Neural cell (in vitro differentiated cells): ENCODE results near the gene HOATZ. TPM values are rescaled to one million over a fixed set of nuclear protein-coding genes. Genes with fewer than 3 reads are reported as not detected.
A peak's percentile ranks its signal among the peaks of the same experiment; 100 is the strongest.

Source experiments
- H2AFZ ChIP-seq: fragments of 200-600, 300-800 bp; sonication (generic), shearing (Covaris generic); 2 replicates; pipeline ENCODE4 v1.6.0; 2014; ENCODE audit warnings: low read depth, mild to moderate bottlenecking, antibody characterized with exemption, low read length, moderate library complexity
- H3F3A ChIP-seq: fragments of 200-600 bp; shearing (Covaris generic); 2 replicates; pipeline ENCODE4 v1.6.1; 2016; ENCODE audit warnings: mild to moderate bottlenecking, moderate library complexity, mixed read lengths, antibody characterized with exemption, low read length; ENCODE audit not compliant: insufficient read depth, poor library complexity, severe bottlenecking
- H3K27ac ChIP-seq: fragments of 200-600, 300-800 bp; sonication (generic), shearing (Covaris generic); 2 replicates; pipeline ENCODE4 v1.5.1; 2014; ENCODE audit warnings: mild to moderate bottlenecking, low read length, moderate library complexity
- H3K27me3 ChIP-seq: fragments of 300-800, 200-600 bp; sonication (generic), shearing (Covaris generic); 2 replicates; pipeline ENCODE4 v1.6.0; 2014; ENCODE audit warnings: mild to moderate bottlenecking, low read depth, low read length, moderate library complexity; ENCODE audit not compliant: insufficient read depth
- H3K36me3 ChIP-seq: fragments of 300-800, 200-600 bp; sonication (generic), shearing (Covaris generic); 2 replicates; pipeline ENCODE4 v1.5.1; 2014; ENCODE audit warnings: mild to moderate bottlenecking, antibody characterized with exemption, low read length, moderate library complexity; ENCODE audit not compliant: insufficient read depth
- H3K4me2 ChIP-seq: fragments of 300-800, 200-600 bp; sonication (generic), shearing (Covaris generic); 2 replicates; pipeline ENCODE4 v1.6.0; 2014; ENCODE audit warnings: mild to moderate bottlenecking, low read length
- H3K4me3 ChIP-seq: fragments of 300-800, 200-600 bp; sonication (generic), shearing (Covaris generic); 2 replicates; pipeline ENCODE4 v1.5.1; 2014; ENCODE audit warnings: mild to moderate bottlenecking, low read length, moderate library complexity
- H3K79me2 ChIP-seq: fragments of 200-600 bp; shearing (Covaris generic); replicated peaks from 2 replicates; pipeline ENCODE4 v1.6.0; 2014; ENCODE audit warnings: mild to moderate bottlenecking, low read length, moderate library complexity; ENCODE audit not compliant: insufficient read depth
- H3K9ac ChIP-seq: fragments of 300-800, 200-600 bp; sonication (generic), shearing (Covaris generic); 2 replicates; pipeline ENCODE4 v1.6.1; 2016; ENCODE audit warnings: mild to moderate bottlenecking, low read length, mixed read lengths
- H3K9me2 ChIP-seq: fragments of 200-600 bp; shearing (Covaris generic); 2 replicates; pipeline ENCODE4 v1.6.1; 2016; ENCODE audit warnings: mild to moderate bottlenecking, low read length, mixed read lengths; ENCODE audit not compliant: insufficient read depth
- H3K9me3 ChIP-seq: fragments of 200-600, 300-800 bp; sonication (generic), shearing (Covaris generic); 2 replicates; pipeline ENCODE4 v1.6.1; 2016; ENCODE audit warnings: mild to moderate bottlenecking, mixed run types, low read length, moderate library complexity, mixed read lengths
- H4K20me1 ChIP-seq: fragments of 200-600 bp; shearing (Covaris generic); 2 replicates; pipeline ENCODE4 v1.6.1; 2016; ENCODE audit warnings: mild to moderate bottlenecking, mixed run types; ENCODE audit not compliant: insufficient read depth
- CTCF ChIP-seq: fragments of 450-650 bp; IDR thresholded peaks from 2 replicates; pipeline ENCODE4 v1.5.1; 2014; ENCODE audit warnings: antibody characterized with exemption, mild to moderate bottlenecking, moderate library complexity; ENCODE audit not compliant: poor library complexity, severe bottlenecking
- EP300 ChIP-seq: fragments of 450-650 bp; conservative IDR thresholded peaks from 2 replicates; pipeline ENCODE4 v1.6.1; 2014; ENCODE audit warnings: antibody characterized with exemption, mild to moderate bottlenecking, moderate library complexity; ENCODE audit not compliant: poor library complexity, severe bottlenecking
- EZH2 ChIP-seq: fragments of 200-600, 300-800 bp; shearing (Covaris generic), sonication (generic); IDR thresholded peaks from 2 replicates; pipeline ENCODE4 v1.6.1; 2014; ENCODE audit warnings: antibody characterized with exemption, low read length, borderline replicate concordance, mild to moderate bottlenecking; ENCODE audit not compliant: insufficient read depth, poor library complexity, severe bottlenecking
- MXI1 ChIP-seq: fragments of 450-650 bp; conservative IDR thresholded peaks from 2 replicates; pipeline ENCODE4 v1.6.1; 2014; ENCODE audit warnings: antibody characterized with exemption, mild to moderate bottlenecking; ENCODE audit not compliant: poor library complexity, severe bottlenecking
- POLR2AphosphoS5 ChIP-seq: IDR thresholded peaks from 2 replicates; pipeline ENCODE4 v1.6.1; 2012
- RAD21 ChIP-seq: fragments of 450-650 bp; conservative IDR thresholded peaks from 2 replicates; pipeline ENCODE4 v1.6.1; 2014; ENCODE audit warnings: antibody characterized with exemption, mild to moderate bottlenecking, moderate library complexity
- REST ChIP-seq: IDR thresholded peaks from 2 replicates; pipeline ENCODE4 v1.6.1; 2012; ENCODE audit warnings: borderline replicate concordance
- SMC3 ChIP-seq: fragments of 450-650 bp; conservative IDR thresholded peaks from 2 replicates; pipeline ENCODE4 v1.6.1; 2014; ENCODE audit warnings: antibody characterized with exemption, mild to moderate bottlenecking, moderate library complexity; ENCODE audit not compliant: poor library complexity
- TAF1 ChIP-seq: IDR thresholded peaks from 2 replicates; pipeline ENCODE4 v1.6.1; 2012; ENCODE audit warnings: low read depth
- polyA plus RNA-seq: library from polyadenylated mRNA; depleted of rRNA; stranded (reverse); fragments of >200 nt; gene quantifications from 2 replicates; pipeline ENCODE4 v1.2.3, GENCODE V29; 2014

Gene HOATZ
- polyA plus RNA-seq, 1 donor from 2014 or later, result not detected

DNA sequence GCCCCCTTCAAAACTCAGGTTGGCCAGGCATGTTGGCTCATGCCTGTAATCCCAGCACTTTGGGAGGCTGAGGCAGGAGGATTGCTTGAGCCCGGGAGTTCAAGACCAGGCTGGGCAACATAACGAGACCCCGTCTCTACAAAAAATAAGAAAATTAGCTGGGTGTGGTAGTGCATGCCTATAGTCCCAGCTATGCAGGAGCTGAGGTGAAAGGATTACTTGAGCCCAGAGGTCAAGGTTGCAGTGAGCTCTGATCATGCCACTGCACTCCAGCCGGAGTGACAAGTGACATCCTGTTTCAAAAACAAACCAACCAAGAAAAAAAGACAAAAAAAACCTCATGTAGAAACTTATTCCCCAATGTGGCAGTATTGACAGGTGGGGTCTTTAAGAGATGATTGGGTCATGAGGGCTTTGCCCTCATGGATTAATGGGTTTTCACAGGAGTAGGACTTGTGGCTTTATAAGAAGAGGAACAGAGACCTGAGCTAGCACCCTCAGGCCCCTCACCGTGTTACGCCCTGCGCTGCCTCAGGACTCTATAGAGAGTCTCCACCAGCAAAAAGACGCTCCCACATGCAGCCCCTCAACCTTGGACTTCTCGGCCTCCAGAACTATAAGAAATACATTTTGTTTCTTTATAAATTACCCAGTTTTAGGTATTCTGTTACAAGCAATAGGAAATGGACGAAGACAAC, 48.3 kb downstream of the HOATZ start:
- H3K79me2 ChIP-seq, result no peaks in the 10 kb centered on the region
- H3K9me2 ChIP-seq, result no peaks in the 10 kb centered on the region
- no peaks in the 10 kb centered on the region for H4K20me1 ChIP-seq
- no peaks in the 10 kb centered on the region for H3F3A ChIP-seq
- no peak overlapping the region for H3K4me2 ChIP-seq
- TF ChIP-seq EZH2 (no peak), POLR2AphosphoS5 (no peak), CTCF (no peak), RAD21 (no peak), TAF1 (no peak)
- no peaks in the 10 kb centered on the region for H3K27me3 ChIP-seq
- H2AFZ ChIP-seq, result no peak overlapping the region
- no peak overlapping the region for H3K27ac ChIP-seq
- H3K4me3 ChIP-seq, result no peak overlapping the region
- H3K9me3 ChIP-seq, result no peaks in the 10 kb centered on the region
- H3K36me3 ChIP-seq, result no peaks in the 10 kb centered on the region
- H3K9ac ChIP-seq, result no peak overlapping the region

GRCh38 chr11:111565114-111565720, 50.6 kb downstream of the HOATZ start:
- no peaks in the 10 kb centered on the region for H3K36me3 ChIP-seq
- H3K4me2 ChIP-seq, result no peak overlapping the region
- no peak overlapping the region for H3K9ac ChIP-seq
- TF ChIP-seq CTCF, result peak; percentile 72
- no peak for TF ChIP-seq EP300
- peak; percentile 81 for TF ChIP-seq SMC3
- TF ChIP-seq RAD21, result peak; percentile 77
- H4K20me1 ChIP-seq, result no peaks in the 10 kb centered on the region
- H3K79me2 ChIP-seq, result no peaks in the 10 kb centered on the region
- no peaks in the 10 kb centered on the region for H3F3A ChIP-seq
- H3K9me3 ChIP-seq, result no peaks in the 10 kb centered on the region
- no peak overlapping the region for H3K4me3 ChIP-seq
- no peak overlapping the region for H2AFZ ChIP-seq
- no peaks in the 10 kb centered on the region for H3K27me3 ChIP-seq
- H3K27ac ChIP-seq, result no peak overlapping the region
- H3K9me2 ChIP-seq, result no peaks in the 10 kb centered on the region

GRCh38 chr11:111566324-111566723, 51.7 kb downstream of the HOATZ start:
- Histone ChIP-seq H3K9me3 (no peaks in the 10 kb centered on the region), H3K4me2 (no peak overlapping the region), H3F3A (no peaks in the 10 kb centered on the region), H4K20me1 (no peaks in the 10 kb centered on the region), H3K36me3 (no peaks in the 10 kb centered on the region), H3K9me2 (no peaks in the 10 kb centered on the region), H3K27me3 (no peaks in the 10 kb centered on the region), H3K79me2 (no peaks in the 10 kb centered on the region), H3K9ac (no peak overlapping the region), H3K4me3 (no peak overlapping the region), H2AFZ (no peak overlapping the region), H3K27ac (no peak overlapping the region)
- no peak for TF ChIP-seq REST
- no peak for TF ChIP-seq EZH2
- no peak for TF ChIP-seq TAF1
- TF ChIP-seq EP300, result no peak
- no peak for TF ChIP-seq POLR2AphosphoS5
- TF ChIP-seq CTCF, result no peak
- TF ChIP-seq SMC3, result no peak
- TF ChIP-seq MXI1, result no peak
- TF ChIP-seq RAD21, result no peak
